GM18520 (cell line): ENCODE measurements around the gene HNF4A.

Experiments used
- ATAC-seq: cut with Tn5 transposase; IDR thresholded peaks from one replicate; pipeline ENCODE4 v1.9.1; 2021; ENCODE audit not compliant: unreplicated experiment

Gene HNF4A

GRCh38 chr20:44392088-44392775, 36.7 kb downstream of the HNF4A start:
- ATAC-seq, result no peak

- ATAC-seq, result no peak
Observed at GRCh38 chr20:44392776-44393607, 37.5 kb downstream of the HNF4A start.

GRCh38 chr20:44393608-44394451, 38.3 kb downstream of the HNF4A start:
- ATAC-seq, result no peak

- ATAC-seq, result no peak
Observed at GRCh38 chr20:44394452-44394701, 38.9 kb downstream of the HNF4A start.

- ATAC-seq, result no peak
Observed at GRCh38 chr20:44394702-44395460, 39.4 kb downstream of the HNF4A start.

DNA sequence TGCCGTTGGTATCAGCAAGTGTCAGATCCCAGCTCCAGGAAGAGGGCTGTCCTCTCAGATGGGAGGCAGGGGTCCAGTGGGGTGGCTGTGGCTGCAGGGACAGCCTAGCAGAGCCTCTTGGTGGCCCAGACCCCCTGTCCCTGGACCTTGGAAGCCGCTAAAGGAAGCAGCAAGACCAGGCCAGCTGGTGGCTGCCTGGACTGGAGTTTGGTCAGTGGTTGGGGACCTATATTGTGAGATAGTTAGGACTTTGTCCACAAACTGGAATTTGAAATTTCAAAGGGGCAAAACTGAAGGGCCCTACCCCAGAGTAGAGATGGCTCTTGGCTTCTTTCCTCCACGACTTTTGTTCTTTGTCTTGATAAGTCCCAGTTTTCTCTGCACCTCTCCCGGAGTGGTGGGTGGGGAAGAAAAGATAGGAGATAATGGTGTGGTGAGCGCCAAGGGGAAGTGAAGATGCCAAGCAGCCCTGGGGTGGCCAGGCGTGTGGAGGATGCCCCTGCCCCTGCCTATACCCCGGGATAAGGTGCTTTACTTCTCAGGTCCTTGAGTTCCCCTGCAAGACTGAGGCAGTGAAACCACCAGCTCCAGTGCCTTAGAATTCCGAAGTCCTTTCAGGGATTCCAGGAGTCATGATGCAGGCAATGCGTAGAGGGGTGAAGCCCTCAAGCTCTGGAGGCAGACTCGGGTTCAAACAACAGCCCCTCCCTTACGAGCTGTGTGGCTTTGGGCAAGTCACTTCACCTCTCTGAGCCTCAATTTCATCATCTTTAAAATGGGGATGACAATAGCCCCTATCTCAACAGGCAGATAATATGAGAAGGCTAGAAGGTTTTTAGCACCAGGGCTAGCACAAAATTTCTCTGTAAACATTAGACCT, 40.2 kb downstream of the HNF4A start:
- no peak for ATAC-seq

DNA sequence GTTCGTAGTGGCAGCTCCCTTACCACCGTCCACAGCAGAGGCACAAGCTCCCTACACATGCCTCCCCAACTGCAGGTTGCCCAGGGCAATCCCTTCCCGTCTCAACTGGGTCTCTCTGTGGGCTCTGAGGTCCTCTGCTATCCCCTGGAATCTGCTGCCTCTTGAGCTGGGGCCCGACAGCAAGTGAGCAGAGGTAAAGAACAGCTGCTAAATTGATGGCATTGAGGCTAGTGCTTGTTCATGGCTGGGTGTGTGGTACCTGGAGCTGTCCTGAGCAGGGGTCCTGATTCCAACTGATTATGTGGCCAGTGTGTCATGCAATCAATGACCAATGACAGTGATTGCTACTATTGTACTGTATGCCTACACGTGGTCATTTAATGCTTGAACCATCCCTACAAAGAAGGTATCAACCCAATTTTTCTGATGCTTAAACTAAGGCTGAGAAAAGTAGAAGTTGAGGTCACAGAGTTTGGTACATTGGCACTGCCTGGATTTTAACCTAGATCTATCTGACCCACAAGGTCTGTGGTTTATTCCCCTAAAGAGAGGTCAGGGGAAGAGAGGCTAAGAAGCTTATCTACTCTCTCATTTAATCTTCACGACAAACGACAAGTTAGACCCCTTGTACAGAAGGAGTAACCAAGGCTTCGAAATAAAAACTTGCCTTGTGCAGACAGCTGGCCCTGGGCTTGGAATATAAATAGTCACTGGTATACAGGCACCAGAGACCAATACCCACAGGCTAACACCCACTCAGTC, 41.1 kb downstream of the HNF4A start:
- no peak for ATAC-seq

DNA sequence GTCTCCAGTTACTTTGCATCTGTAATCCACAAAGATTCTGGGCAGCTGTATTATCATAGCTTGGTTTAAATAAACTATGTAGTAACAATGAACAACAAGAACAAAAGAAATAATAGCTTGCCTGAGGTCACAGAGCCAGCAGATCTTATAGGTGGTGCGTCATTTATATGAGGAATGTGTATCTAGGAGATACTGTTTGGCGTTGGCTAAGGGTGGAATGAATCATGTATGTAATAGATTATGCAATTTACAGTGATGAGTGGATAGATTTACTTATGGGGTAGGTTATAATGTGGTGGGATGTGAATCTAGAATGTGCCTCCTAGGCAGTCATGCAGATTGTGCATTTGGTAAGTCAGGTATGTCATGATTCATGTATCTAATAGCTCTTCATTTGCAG, 42.8 kb downstream of the HNF4A start:
- ATAC-seq, result no peak

DNA sequence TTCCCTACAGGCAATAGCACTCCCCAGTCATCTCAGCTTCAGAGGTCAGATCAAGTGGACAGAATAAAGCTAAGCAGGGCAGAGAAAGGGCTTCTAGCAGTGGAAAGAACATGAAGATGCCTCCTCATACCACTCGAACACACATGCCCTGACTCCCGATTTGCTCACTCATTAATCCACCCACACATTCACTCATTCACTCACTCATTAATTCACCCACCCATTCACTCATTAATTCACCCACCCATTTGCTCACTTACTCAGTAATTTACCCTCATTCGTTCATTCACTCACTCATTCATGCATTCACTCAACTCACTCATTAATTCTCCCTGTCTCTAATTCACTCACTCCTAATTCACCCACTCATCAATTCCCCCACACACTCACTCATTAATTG, 43.9 kb downstream of the HNF4A start:
- ATAC-seq, result no peak

- ATAC-seq, result no peak
Observed at GRCh38 chr20:44400671-44400969, 45.1 kb downstream of the HNF4A start.

DNA sequence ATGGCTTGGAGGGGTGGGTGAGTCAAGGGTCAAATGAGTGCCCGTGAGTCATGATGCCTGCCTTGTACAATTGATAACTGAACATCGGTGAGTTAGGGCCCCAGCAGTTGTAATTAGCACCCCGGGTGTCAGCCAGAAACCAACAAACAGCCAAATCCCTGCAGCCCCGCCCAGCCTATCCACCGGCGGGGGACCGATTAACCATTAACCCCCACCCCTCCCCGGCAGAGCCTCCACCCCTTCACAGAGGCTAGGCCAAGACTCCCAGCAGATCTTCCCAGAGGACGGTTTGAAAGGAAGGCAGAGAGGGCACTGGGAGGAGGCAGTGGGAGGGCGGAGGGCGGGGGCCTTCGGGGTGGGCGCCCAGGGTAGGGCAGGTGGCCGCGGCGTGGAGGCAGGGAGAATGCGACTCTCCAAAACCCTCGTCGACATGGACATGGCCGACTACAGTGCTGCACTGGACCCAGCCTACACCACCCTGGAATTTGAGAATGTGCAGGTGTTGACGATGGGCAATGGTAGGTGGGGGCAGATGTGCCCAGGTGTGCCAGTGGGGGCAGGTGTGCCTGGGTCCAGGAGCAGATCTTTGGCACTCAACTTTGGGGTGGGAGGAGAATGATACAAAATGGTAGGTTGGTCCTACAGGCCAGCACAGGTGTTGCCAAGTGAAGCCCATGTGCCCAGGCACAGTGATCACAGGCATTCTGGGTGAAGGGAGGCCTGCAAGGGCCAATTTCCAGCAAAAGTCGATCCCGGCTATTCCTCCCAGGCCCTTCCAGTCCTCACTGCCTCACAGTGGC, 45.7 kb downstream of the HNF4A start:
- ATAC-seq, result no peak

- ATAC-seq, result no peak
Observed at GRCh38 chr20:44401770-44402390, 46.4 kb downstream of the HNF4A start.

GRCh38 chr20:44402391-44403193, 47.1 kb downstream of the HNF4A start:
- no peak for ATAC-seq

DNA sequence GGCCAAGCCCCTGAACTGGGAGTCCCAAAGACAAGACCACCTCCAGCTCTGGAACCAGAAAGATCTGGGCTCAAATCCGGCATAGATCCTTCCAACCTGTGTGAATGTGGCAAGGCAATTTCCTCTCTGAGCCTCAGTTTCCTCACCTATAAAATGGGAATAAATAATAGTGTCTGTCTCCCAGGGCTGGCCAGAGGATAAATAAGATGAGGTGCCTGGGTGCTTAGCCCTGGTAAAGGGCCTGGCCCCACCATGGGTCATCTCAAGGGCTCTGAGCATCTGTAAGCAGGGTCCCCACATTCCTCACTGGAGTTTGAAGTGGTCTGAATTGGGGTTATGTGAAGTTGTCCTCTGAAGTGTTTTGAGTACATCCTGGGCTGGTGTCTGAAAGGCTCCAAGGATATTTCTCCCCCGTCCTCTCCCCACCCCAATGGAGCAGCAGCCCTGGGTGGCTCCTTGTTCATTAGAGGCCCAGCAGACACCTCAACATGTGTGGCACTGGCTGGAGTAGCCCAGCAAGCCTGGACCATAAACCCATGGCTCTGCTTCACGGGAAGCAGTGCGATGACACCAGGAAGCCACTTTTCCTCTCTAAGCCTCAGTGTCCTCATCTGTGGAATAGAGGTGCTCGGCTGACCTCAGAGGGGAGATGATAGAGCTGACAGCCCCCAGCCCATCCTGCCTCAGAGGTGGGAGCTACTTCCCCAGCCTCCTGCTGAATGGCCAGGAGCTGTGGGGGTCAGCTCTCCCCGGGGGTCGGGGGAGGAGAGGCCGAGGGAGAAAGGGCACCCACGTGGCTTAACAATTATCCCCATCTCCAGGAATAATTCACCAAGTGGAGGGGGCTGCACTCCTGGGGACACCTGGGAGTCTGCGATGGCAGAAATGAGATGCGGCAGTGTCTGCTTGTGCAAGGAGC, 48.0 kb downstream of the HNF4A start:
- ATAC-seq, result no peak

- no peak for ATAC-seq
Observed at GRCh38 chr20:44404204-44405181, 49.0 kb downstream of the HNF4A start.
